HG02943 (cell line): ENCODE measurements around the gene NEK11.
"Not testable (repeated sequence)": the region's sequence is repeated elsewhere in the genome, so short reads cannot be mapped to it uniquely, and the experiment has no call there.

Experiments used
- ATAC-seq: cut with Tn5 transposase; IDR thresholded peaks from one replicate; pipeline ENCODE4 v1.9.1; 2021; ENCODE audit warnings: mild to moderate bottlenecking, low read depth, moderate library complexity; ENCODE audit not compliant: unreplicated experiment

NEK11 gene

DNA sequence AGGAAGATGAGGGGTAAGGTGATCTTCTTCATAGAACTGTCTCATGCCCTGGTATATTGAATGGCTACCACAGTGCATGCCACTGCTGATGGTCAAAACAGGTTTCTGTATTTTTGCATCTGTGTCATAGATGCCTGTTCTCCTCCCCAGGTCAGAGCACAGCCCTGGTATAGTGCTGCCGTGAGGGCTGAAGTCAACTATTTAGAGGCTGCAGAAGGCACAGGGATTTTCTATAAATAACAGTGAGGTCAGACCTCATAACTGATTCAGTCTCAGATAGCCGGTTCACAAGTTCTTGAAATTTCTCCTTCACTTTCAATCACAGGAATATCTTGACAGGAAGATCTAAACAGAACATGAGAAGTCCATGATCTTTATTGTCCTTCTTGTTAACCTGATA lies 255.7 kb downstream of the NEK11 start:
- no peak for ATAC-seq

DNA sequence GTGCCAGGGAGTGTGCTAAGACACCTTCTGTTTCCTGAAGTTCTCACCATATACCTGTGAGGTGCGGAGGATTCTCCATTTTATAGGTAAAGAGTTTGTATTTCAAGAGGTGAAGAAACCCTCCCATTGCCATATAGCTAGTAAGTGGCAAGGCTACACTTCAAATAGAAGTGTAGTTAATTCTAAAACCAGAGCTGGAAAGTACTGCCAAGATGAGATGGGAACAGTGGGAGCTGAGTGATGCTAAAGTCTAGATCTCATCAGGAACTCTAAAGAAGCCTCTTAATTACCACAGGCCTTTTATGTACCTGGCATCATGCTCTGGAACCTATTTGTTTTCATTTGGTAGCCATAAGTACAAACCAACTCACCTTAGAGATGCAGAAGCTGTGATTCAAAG lies 256.3 kb downstream of the NEK11 start:
- no peak for ATAC-seq

DNA sequence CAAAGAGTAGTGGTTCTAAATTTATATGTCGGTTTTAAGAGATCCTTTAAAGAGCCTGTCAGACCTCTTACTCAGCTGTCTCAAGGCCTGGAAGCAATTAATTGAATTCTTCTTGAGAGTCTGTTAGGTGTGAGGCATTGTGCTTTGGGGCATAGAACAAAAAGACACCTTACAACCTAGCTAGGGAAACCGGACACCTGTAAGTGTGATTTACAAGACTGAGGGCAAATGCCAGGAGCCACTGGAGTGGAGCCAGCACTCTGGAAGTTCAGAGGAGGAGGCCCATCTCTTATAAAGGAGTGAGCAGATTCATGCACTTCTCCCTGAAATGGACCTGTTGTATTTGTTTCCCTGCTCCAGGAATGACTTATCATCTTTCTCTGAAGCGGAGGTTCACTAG lies 257.2 kb downstream of the NEK11 start:
- ATAC-seq = no peak

DNA sequence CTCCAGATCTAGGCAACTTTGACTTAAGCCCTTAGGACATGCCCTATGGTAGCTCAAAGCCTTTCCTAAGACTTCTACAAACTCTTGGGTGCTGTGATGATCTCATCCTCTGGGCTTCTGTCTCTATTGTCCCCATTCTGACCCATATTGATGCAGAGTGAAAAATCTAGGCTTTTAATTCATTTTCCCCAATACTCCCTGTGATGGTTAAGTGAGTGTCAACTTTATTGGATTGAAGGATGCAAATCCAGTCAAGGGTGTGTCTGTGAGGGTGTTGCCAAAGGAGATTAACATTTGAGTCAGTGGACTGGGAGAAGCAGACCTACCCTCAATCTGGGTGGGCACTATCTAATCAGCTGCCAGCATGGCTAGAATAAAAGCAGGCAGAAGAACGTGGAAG lies 257.6 kb downstream of the NEK11 start:
- ATAC-seq = no peak

DNA sequence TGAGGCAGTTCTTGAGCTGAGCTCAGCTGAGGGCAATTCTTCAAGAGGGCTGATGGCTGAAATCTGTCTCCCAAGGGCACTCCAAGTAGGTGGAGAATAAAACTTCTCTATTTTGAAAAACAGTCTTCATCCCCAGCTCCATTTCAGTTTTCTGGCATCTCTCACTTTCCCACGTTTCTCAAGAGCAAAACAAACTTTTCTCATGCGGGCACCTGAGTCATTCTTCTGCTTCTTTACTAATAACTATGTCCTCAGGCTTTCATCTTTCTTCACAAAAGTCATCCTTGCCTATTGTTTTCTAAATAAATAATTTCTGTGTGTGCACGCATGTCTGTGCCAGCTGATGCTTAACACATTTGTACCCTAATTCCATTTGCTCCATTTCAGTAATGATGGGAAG lies 258.8 kb downstream of the NEK11 start:
- no peak for ATAC-seq

DNA sequence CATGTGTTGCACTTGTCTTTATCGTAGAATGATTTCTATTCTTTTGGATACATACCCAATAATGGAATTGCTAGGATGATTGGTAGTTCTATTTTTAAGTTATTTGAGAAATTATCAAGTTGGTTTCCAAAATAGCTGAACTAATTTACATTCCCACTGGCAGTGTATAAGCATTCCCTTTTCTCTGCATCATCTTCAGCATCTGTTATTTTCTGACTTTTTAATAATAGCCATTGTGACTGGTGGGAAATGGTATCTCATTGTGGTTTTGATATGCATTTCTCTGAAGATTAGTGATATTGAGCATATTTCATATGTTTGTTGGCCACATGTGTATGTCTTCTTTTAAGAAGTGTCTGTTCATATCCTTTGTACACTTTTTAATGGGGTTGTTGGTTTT lies 273.2 kb downstream of the NEK11 start:
- ATAC-seq = no peak

DNA sequence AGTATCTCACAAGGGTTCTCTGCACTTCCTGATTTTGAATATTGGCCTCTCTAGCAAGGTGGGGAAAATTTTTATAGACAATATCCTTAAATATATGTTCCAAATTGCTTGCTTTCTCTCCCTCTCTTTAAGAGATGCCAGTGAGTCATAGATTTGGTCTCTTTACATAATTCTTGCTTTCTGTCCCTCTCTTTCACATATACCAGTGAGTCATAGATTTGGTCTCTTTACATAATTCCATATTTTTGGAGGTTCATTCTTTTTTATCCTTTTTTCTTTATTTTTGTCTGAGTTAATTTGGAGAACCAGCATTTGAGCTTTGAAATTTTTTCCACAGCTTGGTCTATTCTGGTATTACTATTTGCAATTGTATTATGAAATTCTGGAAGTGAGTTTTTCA lies 277.2 kb downstream of the NEK11 start:
- ATAC-seq = no peak

DNA sequence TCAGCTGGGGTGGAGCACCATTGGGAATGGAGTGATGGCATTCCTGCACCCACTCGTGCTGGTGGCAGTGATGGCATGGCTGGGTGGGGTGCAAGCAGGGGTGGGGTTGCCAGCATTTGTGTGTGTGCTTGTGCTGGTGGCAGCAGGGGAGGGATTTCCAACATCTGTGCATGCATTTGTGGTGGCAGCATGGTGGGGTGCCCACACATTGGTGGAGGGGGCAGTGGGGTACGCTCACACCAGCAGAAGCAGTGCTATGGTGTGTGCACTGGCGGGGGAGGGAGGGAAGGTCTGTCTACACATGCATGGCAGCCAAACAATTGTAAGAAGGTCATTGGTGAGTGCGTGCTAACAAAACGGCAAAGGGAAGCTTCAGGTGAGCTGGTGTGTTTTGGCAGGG lies 278.2 kb downstream of the NEK11 start:
- no peak for ATAC-seq

DNA sequence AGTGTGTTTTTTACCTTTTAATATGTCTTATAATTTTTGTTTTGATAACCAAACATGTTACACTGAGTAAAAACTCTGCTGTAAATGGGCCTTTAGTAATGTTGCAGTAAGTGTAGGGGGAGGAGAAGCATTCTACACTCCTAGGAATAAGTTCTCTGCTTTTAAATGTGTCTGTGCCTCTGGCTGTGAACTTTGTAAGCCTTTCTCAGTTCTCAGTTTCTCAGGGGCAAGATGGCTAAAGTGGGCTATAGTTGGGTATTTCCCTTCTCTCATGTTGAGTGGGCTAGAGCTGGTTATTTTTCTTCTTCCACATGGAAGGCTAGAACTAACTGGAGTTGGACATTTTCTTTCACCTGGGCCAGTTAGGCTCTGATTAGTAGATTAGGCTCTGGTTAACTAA lies 279.6 kb downstream of the NEK11 start:
- ATAC-seq = no peak

DNA sequence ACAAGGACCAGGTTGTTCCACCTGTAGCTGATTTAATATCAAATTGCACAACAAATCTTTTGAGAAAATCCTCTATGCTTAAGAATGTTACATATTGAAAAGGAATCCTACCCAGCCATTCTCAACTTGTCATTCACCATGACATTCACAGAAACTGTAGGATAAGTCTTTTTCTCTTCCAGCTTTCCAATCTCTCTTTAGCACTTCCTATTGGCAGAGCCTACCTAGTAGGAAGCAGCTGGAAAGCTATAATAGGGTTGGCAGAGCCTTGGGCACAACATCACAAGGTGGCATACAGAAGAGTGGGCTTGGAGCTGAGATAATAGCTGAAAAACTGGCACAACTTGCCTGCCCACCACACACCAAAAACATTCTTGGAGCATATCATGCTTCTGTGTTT lies 287.6 kb downstream of the NEK11 start:
- no peak for ATAC-seq

DNA sequence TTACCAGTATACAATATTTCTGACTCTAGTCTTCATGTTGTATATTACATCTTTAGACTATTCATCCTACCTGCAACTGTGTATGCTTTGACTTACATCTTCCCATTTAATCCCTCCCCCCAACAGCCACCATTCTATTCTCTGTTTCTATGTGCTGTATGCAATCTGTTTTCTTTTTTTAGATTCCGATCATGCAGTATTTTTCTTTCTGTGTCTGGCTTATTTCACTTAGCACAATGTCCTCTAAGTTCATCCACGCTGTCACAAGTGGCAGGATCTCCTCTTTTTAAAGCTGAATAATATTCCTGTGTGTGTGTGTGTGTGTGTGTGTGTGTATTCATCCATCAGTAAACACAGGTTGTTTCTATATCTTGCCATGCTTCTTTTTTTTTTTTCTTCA lies 288.5 kb downstream of the NEK11 start:
- no peak for ATAC-seq

DNA sequence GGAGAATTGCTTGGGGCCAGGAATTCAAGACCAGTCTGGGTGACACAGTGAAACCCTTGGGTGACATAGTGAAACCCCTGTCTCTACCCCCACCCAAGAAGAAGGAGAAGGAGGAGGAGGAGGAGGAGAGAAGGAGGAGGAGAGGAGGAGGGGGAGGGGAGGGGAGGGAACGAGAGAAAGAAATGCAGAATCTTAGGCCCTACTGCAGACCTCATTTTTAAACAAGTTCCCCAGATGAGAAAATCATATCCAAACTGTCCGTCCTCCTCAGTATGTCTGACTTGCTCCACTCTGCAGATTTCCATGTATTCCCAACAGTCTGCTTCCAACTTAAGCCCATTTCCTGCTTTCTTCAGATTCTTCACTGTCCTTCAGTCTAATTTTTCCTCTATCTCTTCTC lies 291.0 kb downstream of the NEK11 start:
- ATAC-seq = no peak

DNA sequence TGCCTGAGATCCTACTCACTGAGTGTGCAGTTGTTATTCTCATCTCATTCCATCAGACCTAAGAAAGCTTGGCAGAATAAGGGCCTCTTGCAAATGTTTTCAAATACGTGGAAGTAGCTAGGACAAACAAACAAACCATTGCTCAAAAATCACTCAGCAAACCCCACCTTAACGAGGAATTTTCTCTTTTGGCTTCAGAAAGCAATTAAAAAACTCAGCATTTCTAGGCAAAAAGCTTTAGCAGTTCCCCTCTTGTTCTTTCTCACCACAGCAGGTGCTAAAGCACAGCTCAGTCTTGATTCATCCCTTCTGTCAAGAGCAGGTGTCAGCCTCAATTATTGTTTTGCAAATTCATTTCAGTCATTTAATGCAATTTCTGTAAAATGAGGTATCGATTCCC lies 296.3 kb downstream of the NEK11 start:
- ATAC-seq = no peak

DNA sequence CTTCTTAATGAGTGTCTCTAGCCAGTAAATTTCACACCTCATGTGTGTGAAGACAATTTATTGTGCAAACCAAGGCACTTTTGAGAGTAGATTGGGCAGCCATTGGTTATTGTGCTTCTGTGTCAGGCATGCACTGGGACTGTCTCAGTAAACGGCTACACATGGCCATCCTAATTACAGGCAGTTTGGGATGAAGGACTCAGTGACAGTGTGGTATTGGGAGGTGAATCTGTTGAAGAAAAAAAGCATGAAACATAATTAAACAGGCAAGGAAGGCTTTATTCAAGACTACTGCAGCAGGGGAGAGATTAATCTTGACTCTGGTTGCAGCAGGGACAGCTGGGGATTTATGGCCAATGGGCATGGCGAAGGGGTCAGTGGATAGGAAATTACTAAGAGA lies 297.1 kb downstream of the NEK11 start:
- ATAC-seq = no peak

DNA sequence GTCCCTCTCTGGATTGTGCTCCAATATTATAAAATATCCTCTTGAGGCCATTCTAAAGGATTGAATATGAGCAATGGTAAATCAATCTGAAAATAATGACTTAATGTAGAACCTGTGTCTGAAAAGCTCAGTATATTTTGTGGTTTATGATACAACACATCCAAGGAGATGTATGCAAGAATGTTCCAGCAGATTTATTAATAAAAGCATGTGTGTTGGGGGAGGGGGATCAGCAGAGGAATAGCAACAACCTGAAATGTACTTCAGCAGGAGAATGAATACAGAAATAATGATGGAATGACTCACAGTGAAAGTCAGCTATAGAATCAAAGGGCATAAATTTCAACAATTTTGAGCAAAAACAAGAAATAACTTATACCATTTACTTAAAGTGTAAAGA lies 298.2 kb downstream of the NEK11 start:
- ATAC-seq = no peak

DNA sequence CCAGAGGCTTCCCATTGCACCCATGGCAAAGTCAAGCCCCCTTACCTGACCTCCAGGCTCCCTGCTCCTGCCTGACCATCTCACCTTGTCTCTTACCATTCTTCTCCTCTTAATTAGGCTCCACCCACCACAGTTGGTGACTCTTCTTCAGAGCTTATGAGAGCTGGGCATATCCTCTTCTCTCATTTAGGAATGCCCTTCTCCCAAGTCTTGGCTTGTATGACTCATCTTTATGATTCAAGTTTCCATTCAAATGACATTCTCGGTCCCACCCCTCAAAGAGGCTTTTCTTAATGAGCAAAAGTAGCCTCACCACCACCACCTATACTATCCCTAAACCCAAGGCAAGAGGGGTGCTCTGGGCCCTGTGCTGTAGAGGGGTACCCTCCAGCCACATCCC lies 299.6 kb downstream of the NEK11 start:
- no peak for ATAC-seq

DNA sequence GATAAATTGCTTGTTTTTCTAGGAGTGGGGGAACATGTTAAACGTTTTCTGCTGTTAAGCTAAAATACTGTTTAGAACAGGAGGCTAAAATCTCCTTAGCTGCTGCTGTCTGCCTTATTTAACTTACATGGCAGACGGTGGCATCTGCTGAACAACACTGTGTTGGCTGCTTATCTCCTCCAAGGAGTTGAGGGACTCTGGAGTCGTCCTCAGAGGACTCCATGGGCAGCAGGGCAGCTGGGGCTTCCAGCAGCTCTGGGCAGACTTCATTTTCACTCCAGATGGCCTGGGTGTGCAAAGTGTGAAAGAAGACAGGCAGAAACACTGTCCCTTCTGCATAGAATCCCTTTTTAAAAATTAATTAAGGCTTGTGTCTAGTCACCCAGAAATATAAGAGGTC lies 302.0 kb downstream of the NEK11 start:
- no peak for ATAC-seq

DNA sequence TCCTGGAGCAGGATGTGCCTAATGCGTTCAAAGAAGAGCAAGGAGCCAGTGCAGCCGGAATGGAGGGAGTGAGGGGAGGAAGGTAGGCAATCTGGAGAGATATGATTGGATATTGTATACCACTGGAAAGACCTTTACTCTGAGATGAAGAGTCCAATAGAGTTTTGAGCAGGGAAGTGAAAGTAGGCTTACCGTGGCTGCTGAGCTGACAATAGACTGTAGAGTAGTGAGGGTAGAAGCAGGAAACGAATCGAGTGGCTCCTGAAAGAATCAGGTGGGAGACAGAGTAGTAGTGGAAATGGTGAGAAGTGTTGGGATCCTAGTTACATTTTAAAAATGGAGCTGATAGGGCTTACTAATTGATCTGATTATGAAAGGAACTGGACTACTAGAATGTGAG lies 303.1 kb downstream of the NEK11 start:
- no peak for ATAC-seq

DNA sequence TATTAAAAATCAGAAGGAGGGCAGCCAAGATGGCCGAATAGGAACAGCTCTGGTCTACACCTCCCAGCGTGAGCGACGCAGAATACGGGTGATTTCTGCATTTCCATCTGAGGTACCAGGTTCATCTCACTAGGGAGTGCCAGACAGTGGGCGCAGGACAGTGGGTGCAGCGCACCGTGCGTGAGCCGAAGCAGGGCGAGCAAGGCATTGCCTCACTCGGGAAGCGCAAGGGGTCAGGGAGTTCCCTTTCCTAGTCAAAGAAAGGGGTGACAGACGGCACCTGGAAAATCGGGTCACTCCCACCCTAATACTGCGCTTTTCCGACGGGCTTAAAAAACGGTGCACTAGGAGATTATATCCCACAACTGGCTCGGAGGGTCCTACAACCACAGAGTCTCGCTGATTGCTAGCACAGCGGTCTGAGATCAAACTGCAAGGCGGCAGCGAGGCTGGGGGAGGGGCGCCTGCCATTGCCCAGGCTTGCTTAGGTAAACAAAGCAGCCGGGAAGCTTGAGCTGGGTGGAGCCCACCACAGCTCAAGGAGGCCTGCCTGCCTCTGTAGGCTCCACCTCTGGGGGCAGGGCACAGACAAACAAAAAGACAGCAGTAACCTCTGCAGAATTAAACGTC lies 304.9 kb downstream of the NEK11 start:
- ATAC-seq = not testable (repeated sequence)

DNA sequence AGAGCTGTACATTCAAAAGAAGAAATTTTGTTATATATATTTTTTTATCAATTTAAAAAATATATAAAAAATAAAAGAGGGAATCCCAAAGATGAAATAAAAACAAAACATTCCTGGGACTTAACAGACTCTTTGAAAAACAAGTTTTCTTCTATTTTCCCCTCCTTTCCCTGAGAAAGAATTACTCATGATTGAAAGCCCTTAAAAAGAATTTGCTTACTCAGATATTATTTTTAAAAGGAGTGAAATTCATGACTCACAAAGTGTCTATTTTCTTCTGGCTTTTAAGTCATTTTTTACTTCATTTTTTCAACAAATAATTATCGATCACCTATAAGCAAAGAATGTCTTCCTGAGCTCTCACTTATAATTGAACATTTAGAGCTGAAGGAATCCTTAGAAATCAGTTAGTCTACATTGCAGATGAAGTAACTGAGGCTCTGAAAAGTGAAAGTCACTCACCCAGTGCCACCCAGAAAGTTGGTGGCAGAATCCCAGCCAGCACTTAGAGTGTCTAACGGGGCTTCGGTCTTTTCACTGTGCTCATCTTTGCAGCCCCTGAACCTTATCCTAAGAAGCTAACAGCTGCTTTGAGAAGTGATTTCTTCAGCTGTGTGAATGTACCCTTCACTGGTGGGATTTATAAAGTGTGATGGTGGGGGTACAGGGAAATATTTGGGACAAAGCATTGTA lies 312.4 kb downstream of the NEK11 start:
- ATAC-seq = no peak

DNA sequence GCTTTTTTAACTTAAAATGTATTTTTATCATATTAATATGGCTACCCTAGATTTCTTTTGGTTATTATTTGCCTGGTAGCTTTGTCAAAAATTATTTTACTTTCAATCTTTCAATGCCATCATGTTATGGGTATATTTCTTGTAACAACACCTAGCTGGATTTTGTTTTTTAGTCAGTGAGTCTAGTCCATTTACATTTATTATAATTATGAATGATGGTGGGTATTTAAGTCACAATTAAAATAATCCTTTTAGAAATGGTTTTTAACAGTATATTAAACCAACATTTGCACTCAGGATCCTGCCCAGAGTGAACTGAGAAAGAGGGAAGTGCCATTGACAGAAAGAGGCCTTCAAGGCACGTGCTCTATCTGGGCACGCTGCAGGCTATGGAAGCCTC lies 315.1 kb downstream of the NEK11 start:
- ATAC-seq = no peak

DNA sequence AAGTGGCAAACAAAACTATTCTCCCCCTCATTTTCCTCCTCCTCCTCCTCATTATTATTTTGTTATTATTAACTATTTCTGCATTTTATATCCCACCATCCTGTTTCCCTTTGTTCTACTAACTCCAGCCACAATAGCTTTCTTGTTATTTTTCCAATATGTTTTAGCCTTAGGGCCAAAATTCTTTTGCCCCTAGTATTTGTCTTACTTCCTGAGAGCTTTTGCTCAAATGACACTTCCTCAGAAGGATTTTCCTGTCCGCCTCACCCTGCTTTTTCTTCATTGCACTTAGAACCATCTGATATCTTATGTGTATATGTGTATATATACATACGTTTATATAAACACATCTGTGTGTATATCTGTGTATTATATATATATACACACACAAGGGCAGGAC lies 322.2 kb downstream of the NEK11 start:
- ATAC-seq = no peak

DNA sequence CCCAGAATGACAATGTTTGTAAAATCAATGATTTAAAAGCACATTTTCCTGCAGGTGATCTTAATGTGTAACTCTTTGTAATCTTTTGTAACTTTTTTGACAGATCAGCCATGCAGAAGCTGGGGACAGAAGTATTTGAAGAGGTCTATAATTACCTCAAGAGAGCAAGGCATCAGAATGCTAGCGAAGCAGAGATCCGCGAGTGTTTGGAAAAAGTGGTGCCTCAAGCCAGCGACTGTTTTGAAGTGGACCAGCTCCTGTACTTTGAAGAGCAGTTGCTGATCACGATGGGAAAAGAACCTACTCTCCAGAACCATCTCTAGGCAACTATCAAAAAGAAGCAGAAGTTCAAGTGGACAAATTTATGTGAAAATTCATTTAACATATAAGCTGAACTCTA lies 322.8 kb downstream of the NEK11 start:
- no peak for ATAC-seq
